Measurements from ENCODE around the gene SMARCB1. TPM values are rescaled to one million over a fixed set of nuclear protein-coding genes. Genes with fewer than 3 reads are reported as not detected.

The SMARCB1 gene
- polyA plus RNA-seq, 1 of the 3 experiments (the other 2 are of a cell fraction), result 215 TPM

DNA sequence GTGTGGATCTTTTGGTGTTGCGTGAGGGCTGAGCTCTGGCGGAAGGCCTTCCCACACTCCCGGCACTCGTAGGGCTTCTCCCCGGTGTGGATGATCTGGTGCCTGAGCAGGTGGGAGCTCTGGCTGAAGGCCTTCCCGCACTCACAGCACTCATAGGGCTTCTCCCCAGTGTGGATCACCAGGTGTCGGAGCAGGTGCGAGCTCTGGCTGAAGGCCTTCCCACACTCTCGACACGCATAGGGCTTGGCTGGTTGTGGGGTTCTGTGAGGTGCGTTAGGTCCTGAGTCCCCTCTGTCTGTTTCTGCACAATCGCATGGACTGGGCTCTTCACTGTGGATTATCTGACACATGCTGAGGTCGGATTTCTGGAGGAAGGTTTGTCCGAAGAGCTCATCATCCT is 42.3 kb upstream of the SMARCB1 start:
- no peak overlapping the region for H3K27ac ChIP-seq (ENCODE audit: low read depth in 2 of 2, low read length in 1 of 2)
- no peaks in the 10 kb centered on the region for H3F3A ChIP-seq (replicated peaks; ENCODE audit: insufficient read depth)
- H3K4me1 ChIP-seq (ENCODE audit: control insufficient read depth in 1 of 2, insufficient read depth in 2 of 2, low read depth in 1 of 2, low read length in 1 of 2), result no peaks in the 10 kb centered on the region
- no peak for DNase-seq
- no peaks in the 10 kb centered on the region for H3K9me2 ChIP-seq
- peaks cover 25% of the 10 kb centered on the region for H3K79me2 ChIP-seq (ENCODE audit: insufficient read depth)
- ChIA-PET CTCF (interaction anchor here (0.6 to 1.6 kb wide), 3 partner anchors 23 to 105 kb away, joined by 3 to 7 read pairs (median 3); partner anchors contain the start of gene CHCHD10), POLR2A (no interaction called here)
- H3K4me3 ChIP-seq (ENCODE audit: low read depth in 2 of 2, low read length in 1 of 2), result no peak overlapping the region
- no peak overlapping the region for H2AFZ ChIP-seq (ENCODE audit: low read depth)
- H4K20me1 ChIP-seq (ENCODE audit: insufficient read depth), result no peaks in the 10 kb centered on the region
- H3K4me2 ChIP-seq, result no peak overlapping the region
- no peaks in the 10 kb centered on the region for H3K9me3 ChIP-seq
- WGBS (ENCODE audit: low lambda C conversion rate), result 100% methylated on average over 4 of the region's 14 CpGs
- TF ChIP-seq FOSL2 (IDR thresholded peaks at IDR 0.05; ENCODE audit: borderline replicate concordance, low read depth) (no peak), TCF12 (IDR thresholded peaks at IDR 0.05) (no peak), ELF1 (IDR thresholded peaks at IDR 0.05) (no peak), FOXJ3 (CRISPR knock-in tag; IDR thresholded peaks at IDR 0.05) (no peak)
- TF ChIP-seq, protein P1, sequence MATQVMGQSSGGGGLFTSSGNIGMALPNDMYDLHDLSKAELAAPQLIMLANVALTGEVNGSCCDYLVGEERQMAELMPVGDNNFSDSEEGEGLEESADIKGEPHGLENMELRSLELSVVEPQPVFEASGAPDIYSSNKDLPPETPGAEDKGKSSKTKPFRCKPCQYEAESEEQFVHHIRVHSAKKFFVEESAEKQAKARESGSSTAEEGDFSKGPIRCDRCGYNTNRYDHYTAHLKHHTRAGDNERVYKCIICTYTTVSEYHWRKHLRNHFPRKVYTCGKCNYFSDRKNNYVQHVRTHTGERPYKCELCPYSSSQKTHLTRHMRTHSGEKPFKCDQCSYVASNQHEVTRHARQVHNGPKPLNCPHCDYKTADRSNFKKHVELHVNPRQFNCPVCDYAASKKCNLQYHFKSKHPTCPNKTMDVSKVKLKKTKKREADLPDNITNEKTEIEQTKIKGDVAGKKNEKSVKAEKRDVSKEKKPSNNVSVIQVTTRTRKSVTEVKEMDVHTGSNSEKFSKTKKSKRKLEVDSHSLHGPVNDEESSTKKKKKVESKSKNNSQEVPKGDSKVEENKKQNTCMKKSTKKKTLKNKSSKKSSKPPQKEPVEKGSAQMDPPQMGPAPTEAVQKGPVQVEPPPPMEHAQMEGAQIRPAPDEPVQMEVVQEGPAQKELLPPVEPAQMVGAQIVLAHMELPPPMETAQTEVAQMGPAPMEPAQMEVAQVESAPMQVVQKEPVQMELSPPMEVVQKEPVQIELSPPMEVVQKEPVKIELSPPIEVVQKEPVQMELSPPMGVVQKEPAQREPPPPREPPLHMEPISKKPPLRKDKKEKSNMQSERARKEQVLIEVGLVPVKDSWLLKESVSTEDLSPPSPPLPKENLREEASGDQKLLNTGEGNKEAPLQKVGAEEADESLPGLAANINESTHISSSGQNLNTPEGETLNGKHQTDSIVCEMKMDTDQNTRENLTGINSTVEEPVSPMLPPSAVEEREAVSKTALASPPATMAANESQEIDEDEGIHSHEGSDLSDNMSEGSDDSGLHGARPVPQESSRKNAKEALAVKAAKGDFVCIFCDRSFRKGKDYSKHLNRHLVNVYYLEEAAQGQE (IDR thresholded peaks at IDR 0.05; ENCODE audit: low read depth, low read length), result no peak
- TF ChIP-seq, protein P2, sequence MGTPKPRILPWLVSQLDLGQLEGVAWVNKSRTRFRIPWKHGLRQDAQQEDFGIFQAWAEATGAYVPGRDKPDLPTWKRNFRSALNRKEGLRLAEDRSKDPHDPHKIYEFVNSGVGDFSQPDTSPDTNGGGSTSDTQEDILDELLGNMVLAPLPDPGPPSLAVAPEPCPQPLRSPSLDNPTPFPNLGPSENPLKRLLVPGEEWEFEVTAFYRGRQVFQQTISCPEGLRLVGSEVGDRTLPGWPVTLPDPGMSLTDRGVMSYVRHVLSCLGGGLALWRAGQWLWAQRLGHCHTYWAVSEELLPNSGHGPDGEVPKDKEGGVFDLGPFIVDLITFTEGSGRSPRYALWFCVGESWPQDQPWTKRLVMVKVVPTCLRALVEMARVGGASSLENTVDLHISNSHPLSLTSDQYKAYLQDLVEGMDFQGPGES (IDR thresholded peaks at IDR 0.05; ENCODE audit: low read depth, low read length), result no peak
- H3K27me3 ChIP-seq (ENCODE audit: insufficient read depth), result no peaks in the 10 kb centered on the region
- H3K9ac ChIP-seq, result no peak overlapping the region
- peaks cover 8 to 32% of the 10 kb centered on the region in 2 experiments for H3K36me3 ChIP-seq (replicated peaks in 1 of 2; ENCODE audit: control insufficient read depth in 1 of 2, insufficient read depth in 2 of 2, low read length in 1 of 2)

DNA sequence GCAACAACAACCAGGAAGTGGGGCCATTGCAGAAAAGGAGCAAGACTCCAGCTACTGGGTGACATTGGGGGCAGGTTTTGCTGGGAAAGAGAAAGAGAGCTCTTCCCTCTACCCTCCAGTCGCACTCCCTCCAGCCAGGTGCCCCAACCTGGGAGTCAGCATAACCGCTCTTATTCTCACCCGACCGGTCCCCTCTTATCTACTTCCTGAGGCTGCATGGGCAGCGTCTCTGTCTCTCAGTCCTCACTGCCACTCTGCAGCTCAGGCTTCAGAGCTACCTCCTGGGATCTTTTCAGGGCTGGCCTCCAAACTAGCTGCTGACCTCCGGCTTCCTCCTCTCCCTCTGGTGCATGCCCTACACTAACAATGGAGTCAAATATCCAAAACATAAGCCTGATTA is 41.0 kb upstream of the SMARCB1 start:
- H3K9me2 ChIP-seq, result no peaks in the 10 kb centered on the region
- H3K36me3 ChIP-seq (replicated peaks in 1 of 2; ENCODE audit: control insufficient read depth in 1 of 2, insufficient read depth in 2 of 2, low read length in 1 of 2), result peaks cover 8 to 32% of the 10 kb centered on the region in 2 experiments
- no peaks in the 10 kb centered on the region for H3K27me3 ChIP-seq (ENCODE audit: insufficient read depth)
- no peak overlapping the region for H3K9ac ChIP-seq
- peaks cover 0 to 7% of the 10 kb centered on the region in 2 experiments; a peak in 2 of 4 replicates for H3K4me1 ChIP-seq (ENCODE audit: control insufficient read depth in 1 of 2, insufficient read depth in 2 of 2, low read depth in 1 of 2, low read length in 1 of 2)
- no peak overlapping the region for H3K27ac ChIP-seq (ENCODE audit: low read depth in 2 of 2, low read length in 1 of 2)
- CTCF ChIA-PET, result no interaction called here
- no peaks in the 10 kb centered on the region for H4K20me1 ChIP-seq (ENCODE audit: insufficient read depth)
- H3F3A ChIP-seq (replicated peaks; ENCODE audit: insufficient read depth), result no peaks in the 10 kb centered on the region
- peaks cover 34% of the 10 kb centered on the region for H3K79me2 ChIP-seq (ENCODE audit: insufficient read depth)
- no peaks in the 10 kb centered on the region for H3K9me3 ChIP-seq
- H3K4me3 ChIP-seq (ENCODE audit: low read depth in 2 of 2, low read length in 1 of 2), result no peak overlapping the region
- no peak overlapping the region for H3K4me2 ChIP-seq
- POLR2A ChIA-PET, result interaction anchor here (0.5 kb wide), 1 partner anchor 53 kb away, joined by 5 read pairs; no protein-coding TSS in a partner anchor
- H2AFZ ChIP-seq (ENCODE audit: low read depth), result no peak overlapping the region
- WGBS (ENCODE audit: low lambda C conversion rate), result 96% methylated on average over 6 of the region's 6 CpGs
- DNase-seq, result no peak
- no peak for TF ChIP-seq NRF1 (IDR thresholded peaks at IDR 0.05; ENCODE audit: low read depth, low read length)
- TF ChIP-seq, protein P1 (IDR thresholded peaks at IDR 0.05; ENCODE audit: low read depth, low read length), result no peak
- no peak for TF ChIP-seq RAD21 (IDR thresholded peaks at IDR 0.05; ENCODE audit: low read length)
- no peak for TF ChIP-seq GABPA (IDR thresholded peaks at IDR 0.05; ENCODE audit: low read depth)
- TF ChIP-seq, protein P3, sequence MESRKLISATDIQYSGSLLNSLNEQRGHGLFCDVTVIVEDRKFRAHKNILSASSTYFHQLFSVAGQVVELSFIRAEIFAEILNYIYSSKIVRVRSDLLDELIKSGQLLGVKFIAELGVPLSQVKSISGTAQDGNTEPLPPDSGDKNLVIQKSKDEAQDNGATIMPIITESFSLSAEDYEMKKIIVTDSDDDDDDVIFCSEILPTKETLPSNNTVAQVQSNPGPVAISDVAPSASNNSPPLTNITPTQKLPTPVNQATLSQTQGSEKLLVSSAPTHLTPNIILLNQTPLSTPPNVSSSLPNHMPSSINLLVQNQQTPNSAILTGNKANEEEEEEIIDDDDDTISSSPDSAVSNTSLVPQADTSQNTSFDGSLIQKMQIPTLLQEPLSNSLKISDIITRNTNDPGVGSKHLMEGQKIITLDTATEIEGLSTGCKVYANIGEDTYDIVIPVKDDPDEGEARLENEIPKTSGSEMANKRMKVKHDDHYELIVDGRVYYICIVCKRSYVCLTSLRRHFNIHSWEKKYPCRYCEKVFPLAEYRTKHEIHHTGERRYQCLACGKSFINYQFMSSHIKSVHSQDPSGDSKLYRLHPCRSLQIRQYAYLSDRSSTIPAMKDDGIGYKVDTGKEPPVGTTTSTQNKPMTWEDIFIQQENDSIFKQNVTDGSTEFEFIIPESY (IDR thresholded peaks at IDR 0.05; ENCODE audit: borderline replicate concordance, low read depth), result no peak
- no peak for TF ChIP-seq SMC3 (IDR thresholded peaks at IDR 0.05; ENCODE audit: low read depth, low read length)
- TF ChIP-seq, protein P4, sequence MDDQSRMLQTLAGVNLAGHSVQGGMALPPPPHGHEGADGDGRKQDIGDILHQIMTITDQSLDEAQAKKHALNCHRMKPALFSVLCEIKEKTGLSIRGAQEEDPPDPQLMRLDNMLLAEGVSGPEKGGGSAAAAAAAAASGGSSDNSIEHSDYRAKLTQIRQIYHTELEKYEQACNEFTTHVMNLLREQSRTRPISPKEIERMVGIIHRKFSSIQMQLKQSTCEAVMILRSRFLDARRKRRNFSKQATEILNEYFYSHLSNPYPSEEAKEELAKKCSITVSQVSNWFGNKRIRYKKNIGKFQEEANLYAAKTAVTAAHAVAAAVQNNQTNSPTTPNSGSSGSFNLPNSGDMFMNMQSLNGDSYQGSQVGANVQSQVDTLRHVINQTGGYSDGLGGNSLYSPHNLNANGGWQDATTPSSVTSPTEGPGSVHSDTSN (IDR thresholded peaks at IDR 0.05), result no peak
- no peak for TF ChIP-seq EZH2phosphoT487 (IDR thresholded peaks at IDR 0.05; ENCODE audit: borderline replicate concordance, low read depth)
- TF ChIP-seq NFIC (IDR thresholded peaks at IDR 0.05; ENCODE audit: borderline replicate concordance), result no peak
- TF ChIP-seq MXI1 (IDR thresholded peaks at IDR 0.05; ENCODE audit: low read depth, low read length), result no peak
- TF ChIP-seq EP300 (IDR thresholded peaks at IDR 0.05; ENCODE audit: borderline replicate concordance in 1 of 2, low read depth in 1 of 2, low read length in 1 of 2), result no peak
- no peak for TF ChIP-seq FOXJ3 (CRISPR knock-in tag; IDR thresholded peaks at IDR 0.05)

Data from SK-N-SH (cell line).